GM19455 (cell line): ENCODE results near the gene ADAMTS2.

ENCODE experiments used
- ATAC-seq: cut with Tn5 transposase; IDR thresholded peaks from one replicate; pipeline ENCODE4 v1.9.1; 2021; ENCODE audit not compliant: unreplicated experiment

Gene ADAMTS2

DNA sequence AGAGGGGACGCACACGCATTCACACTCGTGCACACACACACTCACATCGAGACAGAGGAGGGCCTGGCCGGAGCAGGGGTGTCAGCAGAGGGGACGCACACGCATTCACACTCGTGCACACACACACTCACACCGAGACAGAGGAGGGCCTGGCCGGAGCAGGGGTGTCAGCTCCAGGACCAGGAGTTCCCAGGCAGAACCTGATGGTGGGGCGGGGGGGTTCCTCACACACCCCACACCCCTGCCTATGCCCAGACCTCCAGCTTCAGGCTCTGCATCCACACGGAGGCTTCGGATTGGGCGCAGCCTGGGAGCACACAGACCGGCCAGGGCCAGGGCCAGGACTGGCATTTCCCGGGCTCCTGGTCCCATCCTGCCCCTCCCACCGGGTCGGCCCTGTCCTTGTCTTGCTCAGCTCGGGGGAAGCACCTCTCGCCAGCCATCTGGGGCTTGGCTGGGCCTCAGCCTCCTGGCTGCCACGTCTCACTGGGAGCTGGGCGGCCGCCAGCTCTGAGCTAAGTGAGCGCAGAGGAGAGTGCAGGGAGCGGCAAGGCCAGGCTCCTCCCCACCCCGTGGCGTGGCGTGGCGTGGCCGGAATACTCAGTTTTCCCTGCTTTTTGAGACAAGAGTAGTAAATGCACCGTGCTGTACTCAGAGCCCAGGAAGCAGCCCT, 31.3 kb downstream of the ADAMTS2 start:
- no peak for ATAC-seq

DNA sequence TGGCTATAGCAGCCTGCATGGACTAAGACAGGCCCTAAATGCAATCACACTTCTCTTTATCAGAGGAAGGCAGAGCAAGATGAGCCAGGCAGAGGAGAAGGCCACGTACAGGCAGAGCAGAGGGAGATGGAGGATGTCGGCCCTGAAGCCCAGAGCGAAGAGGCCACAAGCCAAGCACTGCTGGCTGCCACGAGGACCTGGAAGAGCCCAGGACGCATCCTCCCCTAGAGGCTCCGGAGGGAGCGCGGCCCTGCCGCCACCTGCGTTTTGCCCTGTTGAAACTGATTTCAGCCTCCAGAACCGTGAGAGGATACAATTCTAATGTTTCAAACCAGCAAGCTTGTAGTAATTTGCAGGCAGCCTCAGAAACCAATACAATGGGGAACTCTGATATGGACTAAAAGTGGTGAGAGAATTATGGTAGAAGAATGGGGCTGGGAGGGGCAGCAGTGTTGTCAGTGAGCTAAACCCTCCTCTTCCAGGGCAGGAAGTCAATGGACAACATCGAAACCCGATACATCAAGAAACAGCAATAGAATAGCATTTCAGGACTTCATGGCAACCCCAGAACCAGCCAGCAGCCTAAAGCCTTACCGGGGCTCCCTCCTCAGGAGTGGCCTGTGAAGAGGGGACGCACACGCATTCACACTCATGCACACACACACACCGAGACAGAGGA, 32.6 kb downstream of the ADAMTS2 start:
- no peak for ATAC-seq

DNA sequence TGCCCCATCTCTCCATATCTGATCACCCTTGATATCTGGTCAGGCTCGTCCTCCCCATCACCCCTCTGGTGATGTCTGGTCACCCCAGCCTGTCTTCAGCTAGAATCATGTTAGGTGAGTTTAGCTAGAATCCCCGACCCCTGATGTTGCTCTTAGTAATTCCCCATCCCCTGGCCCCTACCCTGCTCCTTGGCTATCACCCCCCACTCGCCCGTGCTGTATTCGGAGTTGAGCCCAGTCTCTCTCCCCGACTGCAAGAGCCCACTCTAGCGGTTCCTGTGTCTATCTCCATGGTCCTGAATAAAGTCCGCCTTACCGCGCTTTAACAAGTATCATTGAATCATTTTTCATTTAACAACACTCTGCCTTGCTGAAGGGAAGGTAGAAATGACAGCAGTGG, 33.7 kb downstream of the ADAMTS2 start:
- no peak for ATAC-seq

DNA sequence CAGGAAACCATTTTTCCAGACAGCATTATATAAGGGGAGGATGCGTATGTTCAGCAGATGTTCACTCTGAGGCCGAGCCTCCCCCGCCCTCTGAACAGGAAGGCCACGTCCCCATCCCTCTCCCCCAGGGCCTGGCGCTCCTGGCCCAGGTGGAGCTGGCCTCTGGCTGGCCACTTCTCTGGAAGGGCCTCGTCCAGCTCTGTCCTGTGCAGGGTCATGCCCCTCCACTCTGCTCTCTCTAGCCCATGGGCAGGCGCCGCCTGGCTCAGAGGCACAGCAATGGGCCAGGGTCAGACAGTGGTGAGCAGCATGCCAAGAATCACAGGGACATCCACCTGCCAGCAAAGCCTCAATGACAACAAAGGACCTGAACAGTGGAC, 34.2 kb downstream of the ADAMTS2 start:
- no peak for ATAC-seq

DNA sequence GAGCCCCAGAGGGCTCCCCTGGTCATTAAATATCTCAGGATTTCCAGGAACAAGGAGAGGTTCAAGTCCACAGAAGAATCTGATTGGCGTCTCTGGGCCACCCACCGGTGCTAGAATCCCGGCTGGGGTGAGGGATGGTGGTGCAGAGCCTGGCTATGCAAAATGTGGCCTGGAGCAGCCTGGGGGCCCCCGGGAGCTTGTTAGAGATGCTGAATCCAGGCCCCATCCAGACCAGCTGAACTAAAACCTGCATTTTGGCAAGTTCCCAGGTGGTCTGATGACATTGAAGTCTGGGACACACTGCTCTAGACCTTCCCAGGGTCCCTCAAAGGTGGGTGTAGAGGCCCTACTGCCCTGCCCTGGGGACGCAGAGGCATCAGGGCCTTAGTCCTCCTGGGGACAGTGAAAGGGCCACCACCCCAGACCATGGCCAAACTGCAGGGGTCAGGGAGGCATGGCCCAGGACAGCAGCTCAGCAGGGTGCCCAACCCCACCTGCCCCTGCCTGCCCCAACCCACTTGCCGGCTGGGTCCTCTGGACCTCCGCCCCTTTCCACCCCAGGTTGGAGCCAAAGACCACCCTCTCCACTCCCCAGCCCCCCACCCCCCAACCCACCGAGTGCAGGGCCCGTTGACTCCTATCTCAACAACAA, 34.7 kb downstream of the ADAMTS2 start:
- no peak for ATAC-seq

DNA sequence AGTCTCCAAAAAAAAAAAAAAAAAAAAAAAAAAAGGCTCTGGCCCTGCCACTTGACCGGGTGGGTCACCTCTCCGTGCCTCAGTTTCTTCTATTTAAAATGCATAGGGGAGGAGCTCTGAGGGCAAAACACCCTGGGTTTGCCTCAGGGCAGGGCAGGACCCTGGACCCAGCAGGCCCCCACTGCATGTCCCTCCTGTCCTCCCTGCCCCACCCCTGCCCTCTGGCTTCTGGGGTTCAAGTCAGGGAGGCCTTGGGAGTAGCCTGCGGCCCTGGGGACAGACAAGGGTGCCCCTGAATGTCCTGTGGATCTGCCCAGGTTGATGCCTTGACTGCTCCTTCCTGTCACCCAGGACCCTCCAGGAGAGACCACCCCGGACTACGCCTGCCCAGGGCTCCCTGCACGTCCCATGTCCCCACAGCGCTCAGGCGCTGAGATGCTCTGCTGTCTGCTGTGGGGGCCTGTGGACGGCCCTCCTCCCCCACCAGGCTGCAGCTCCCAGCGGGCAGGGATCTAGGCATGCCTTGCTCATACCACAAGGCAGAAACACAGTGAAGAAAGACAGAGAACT, 35.4 kb downstream of the ADAMTS2 start:
- no peak for ATAC-seq

DNA sequence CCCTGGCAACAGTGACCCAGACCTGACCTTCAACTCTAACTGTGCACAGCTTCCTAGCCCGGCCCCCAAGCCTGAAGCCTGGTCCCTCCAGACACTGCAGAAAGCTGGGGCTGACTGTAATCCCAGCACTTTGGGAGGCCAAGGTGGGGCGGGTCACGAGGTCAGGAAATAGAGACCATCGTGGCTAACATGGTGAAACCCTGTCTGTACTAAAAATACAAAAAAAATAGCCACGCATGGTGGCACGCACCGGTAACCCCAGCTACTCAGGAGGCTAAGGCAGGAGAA, 35.9 kb downstream of the ADAMTS2 start:
- no peak for ATAC-seq

DNA sequence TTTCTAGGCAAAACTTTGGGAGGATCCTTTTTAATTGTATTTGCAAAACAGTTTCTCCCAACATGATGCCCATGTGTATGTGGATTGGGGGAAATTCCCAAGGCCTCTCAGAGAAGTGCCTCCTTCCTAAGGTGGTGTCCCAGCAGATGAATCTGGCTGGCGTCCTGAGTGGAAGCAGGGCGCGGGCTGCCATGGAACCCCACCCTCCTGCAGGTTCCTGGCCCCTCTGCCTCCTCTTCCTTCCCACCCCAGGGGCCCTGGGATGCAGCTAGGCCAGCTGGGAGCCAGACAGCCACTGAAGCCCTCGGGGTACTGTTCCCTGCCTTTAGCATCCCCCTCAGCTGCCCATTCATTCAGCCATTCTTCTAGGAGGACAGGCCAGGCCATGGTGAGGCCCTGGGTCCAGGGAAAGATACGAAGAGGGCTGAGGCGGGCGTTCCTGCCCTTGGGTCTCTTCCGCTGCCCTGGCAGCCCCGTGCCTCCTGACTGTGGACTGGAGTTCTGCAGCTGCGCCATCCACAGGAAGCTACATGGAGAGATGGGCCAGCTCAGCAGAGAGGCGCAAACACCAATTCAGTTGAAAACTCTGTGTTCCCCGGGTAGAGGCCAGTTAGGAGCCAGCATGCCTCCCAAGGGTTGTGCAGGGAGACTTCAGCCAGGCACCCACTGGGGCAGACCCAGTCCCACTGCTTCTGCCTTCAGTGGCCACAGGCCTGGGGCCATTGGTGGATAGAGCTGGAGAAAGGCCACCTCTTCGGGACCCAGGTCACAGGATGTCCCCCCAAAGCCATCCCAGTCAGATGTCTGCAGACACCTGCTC, 36.5 kb downstream of the ADAMTS2 start:
- no peak for ATAC-seq

DNA sequence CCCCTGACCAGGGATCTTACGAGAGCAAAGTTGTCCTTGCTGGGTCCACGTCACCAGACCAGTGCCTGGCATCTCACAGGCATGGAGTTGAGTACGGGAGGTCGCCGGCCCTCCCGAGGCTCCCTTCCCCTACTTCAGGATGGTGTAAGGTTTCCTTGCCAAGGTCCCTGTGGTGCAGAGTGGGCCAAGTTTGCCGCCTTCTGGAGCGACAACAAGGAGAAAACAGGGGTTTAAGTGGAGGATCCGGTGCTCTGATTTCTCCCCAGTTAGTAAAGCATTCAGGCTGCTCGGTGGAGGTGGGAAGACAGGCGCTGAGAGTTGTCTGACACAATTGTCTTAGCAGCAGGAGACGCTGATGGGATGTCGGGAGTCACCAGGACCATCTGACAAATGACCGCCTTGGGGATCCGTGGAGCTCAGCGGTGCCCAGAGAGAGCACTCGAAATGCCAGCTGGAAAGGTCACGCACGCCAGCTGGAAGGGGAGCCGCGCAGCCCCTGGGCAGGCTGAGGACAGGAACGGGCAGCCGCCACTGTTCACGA, 37.3 kb downstream of the ADAMTS2 start:
- ATAC-seq, result no peak

DNA sequence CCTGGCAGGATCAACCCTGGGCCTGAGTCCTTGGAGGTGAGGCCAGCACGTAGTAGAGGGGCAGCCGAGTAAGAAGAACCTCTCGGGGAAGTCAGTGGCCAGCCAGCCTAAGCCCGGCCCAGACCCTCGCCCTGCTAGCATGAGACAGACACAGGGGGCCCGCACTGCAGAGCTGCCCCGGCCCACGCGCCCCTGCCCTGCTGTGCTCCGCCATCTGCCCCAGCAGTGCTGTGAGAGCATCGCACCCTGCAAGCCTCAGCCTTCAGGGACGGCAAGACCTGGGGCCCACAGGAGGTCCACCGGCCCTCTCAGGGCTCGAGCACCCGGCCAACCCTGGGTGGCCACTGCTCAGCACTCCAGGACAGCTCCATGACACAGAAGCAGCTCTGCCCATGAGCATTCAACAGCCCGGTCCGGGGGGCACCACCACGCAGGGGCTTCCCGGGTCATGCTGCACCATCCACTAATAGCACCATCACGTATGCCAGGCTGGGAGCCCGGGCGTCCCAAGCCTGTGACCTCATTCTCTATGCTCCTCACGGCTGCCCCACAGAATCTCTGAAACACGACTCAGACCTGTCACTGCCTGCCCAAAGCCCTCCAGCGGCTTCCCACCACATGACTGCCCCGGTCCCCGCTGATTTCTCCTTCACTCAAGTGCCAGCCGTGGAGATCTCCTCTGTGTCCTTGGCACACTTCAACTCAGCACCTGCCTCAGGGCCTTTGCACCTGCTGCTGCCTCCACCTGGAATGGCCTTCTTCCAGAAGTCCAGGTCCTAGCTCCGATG, 38.1 kb downstream of the ADAMTS2 start:
- ATAC-seq, result no peak

DNA sequence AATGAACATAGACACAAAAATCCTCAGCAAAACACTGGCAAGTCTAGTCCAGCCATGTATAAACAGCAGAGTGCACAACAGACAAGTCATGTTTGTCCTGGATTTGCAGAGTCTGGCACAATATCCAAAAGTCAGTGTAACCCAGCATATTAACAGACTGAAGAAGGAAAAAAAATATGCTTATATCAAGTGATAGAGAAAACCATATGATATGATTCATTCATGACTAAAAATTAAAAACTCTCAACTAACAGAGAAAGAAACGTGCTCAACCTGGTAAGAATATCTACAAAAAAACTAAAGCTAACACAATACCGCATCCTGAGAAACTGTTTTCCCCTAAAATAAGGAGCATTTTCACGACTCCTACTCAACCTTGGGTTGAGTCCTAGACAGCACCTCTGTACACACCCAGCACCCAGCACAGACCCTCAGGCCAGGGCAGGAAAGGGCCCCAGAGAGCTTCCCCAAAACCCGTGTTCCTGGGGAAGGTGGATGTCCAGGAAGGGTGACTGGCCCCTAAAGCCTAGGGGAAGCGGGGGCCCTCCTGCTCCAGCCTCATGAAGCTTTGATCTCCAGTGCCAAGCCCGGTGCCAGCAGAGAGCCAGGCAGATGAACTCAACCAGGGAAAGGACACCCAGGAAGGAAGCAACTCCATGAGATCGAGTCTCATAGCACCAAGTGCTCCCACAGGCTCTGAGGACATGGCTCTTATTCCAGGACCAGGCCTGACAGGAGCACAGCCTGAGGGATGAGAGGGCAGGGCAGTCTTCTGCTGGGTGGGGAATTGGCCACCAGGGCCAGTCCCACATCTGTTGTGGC, 38.9 kb downstream of the ADAMTS2 start:
- no peak for ATAC-seq

DNA sequence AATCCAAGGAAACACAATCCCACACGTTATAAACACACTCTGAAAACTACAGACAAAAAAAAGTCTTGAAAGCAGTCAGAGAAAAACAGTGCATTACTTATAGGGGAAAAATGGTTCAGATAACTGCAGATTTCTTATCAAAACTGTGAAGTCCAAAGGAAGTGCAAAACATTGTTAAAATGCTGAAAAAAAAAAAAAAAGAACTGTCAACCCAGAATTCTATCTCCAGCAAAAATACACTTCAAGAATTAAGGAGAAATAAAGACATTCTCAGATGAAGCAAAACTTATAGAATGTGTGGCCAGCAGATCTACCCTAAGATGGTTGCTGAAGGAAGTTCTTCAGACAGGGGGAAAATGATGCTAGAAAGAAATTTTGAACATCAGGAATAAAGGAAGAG, 40.4 kb downstream of the ADAMTS2 start:
- ATAC-seq, result no peak

DNA sequence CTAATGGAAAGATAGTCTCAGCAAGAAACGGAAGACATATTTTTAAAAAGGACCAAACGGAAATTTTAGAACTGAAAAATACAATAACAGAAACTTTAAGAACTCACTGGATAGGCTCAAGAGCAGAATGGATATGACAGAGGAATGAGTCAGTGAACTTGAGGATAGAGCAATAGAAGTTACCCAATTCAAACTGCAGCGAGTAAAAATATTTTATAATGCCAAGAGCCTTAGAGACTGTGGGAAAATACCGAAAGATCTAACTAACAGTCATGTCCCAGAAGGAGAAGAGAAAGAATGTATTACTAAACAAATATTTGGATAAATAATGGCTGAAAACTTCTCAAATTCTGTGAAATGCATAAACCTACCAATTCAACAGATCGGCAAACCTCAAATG, 40.8 kb downstream of the ADAMTS2 start:
- no peak for ATAC-seq

DNA sequence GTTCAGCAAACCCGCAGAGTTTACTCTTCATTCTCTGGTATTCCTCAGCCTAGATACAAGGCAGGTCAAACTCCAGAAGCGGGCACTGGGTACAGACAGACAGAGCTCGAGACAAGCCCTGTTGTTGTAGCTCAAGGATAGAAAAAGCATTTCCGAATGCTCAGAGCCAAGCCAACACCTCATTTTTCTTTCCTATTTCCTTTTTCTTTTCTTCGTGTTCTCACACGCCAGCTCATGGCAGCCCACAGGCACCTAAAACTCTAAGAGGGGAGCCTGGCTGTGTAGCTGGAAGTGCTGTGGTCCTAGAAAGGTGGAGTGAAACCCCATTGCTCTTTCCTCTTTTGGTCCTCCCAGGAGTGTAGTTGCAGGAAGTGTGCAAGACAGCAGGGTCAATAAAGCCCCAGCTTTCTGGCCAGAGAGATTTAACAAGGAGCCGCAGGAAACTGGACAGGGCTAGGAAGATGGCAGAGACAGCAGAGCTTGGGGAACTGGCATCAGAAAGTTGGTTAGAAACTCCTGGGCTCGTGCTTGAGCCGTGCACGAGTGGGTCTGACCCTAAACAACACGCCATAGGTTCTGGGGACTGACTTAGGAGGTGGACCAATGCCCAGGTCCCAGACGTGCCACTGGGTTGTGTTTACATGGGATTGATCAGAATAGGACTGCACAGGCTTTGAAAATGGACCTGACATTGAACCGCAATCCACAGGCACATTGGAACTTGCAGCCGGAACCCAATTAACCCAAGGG, 41.6 kb downstream of the ADAMTS2 start:
- ATAC-seq, result no peak

DNA sequence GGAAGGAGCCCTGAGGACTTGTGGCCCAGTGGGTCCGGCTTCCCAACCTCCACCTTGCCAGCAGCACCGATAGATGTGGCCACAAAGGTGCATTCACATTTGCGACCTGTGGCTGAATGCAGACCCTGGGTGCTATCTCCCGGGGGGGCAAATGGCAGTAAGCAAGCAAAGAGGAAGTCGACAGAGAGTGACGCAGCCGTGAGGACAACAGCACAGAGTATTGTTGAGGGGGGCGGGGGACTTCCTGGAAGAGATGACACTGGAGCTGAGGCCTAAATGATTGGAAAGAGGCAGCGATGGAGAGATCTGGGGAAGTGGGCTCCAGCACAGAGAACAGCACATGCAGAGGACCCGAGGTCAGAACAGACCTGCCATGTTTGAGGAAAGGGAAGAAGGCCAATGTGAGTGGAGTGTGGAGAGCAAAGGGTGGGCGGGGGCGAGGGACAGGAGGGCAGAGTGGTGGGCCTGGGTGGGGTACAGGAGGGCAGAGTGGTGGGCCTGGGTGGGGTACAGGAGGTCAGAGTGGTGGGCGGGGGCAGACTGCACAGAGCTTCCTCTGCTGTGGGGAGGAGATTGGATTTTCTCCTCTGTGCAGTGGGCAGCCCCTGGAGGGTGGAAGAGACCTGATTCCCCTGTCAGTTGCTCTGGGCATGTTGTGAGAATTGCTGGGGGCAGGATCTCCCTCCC, 42.6 kb downstream of the ADAMTS2 start:
- ATAC-seq, result no peak

DNA sequence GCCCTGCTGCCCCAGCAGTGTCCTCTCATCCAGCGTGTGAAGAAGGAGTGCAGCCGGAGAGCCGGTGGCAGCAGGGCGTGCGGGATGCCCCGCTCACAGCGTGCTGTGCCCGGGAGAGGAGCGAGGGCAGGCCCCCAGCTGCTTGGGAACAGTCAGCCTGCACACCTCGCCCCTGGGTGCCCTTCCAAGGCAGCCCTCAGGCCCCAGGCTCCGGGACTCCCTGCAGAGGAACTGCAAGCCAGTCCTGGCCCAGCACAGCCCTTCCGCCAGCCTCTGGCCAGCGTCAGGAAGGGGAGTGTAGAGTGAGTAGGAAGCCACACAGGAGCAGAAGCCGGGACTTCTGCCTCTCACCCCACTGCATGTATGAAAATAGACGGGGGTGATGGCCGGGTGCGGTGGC, 43.5 kb downstream of the ADAMTS2 start:
- no peak for ATAC-seq

DNA sequence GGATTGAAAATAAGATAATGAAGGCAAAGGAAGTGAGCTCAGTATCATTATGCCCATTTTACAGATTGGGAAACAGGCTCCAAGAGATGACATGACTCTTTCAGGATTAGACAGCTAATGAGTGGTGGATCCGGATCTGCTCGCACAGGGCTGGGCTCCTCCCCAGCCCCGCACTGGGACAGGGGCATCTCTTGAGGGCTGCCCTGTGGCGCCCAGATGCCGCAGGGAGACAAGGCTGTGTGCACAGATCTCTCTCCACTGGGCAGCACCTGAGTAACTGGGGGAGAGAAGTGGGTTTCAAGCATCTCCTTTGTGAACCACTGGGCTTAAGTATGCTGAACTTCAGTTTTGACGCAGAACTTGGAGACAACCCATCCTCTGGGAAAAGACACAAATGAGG, 43.9 kb downstream of the ADAMTS2 start:
- no peak for ATAC-seq

DNA sequence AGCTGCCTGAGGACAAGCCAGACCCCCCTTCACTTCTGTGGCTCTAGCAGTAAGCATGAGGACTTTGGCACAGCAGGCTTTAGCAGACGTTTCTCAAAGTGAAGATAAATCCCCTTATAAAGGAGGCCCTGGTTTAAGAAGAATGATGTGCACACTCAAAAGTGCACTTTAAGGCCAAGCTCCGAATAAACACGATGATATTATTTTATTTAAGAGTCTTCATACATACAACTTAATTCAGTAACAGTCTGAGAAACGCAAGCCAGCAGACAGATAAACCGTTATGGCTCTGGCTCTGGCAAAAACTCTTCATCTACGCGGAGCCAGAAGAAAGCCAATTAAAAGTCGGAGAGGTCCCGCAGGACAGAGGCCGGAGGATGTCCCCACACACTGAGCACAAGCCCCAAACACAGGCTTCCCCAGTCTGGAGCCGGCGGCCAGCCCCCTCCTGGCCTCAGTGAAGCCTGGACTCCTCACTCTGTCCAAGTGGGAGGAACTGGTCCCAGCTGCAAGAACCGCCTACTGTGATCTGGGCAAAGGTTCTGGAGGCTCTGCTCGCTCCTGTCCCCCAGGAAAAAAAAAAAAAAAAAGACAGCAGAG, 44.6 kb downstream of the ADAMTS2 start:
- ATAC-seq, result no peak
